Inflammatory macrophage treated with lipopolysaccharide for 1 hour (primary cell): Measurements from ENCODE around the gene TIE1.

Experiments
- DNase-seq, 2 donors: peaks; one replicate each; pipeline ENCODE4 v3.0.0-alpha.2; 2020 to 2022

The TIE1 gene

GRCh38 chr1:43313771-43314170, 13.0 kb downstream of the TIE1 start:
- no peak for DNase-seq

DNA sequence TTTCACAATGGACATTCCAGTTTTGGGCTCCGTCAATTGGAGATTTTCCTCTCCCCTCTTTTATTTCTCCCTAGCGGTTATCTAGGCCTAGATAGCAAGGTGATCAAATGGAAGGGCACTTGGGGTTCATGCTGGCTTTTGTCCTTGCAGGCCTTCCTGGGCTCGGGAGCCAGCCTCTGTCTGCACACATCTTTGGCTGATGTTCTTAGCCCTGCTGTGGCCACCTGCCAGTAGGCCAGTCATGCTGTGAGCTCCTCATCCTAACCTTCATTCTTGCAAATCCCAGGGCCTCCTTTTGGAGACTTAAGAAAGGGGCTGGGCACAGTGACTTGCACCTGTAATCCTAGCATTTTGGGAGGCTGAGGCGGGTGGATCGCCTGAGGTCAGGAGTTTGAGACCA, 13.5 kb downstream of the TIE1 start:
- DNase-seq, result no peak

- DNase-seq, result no peak
Observed at GRCh38 chr1:43315481-43315880, 14.7 kb downstream of the TIE1 start.

GRCh38 chr1:43315963-43316737, 15.4 kb downstream of the TIE1 start:
- peak in 1 of 2 donors; percentile 23 for DNase-seq

- DNase-seq, result no peak
Observed at GRCh38 chr1:43316738-43317520, 16.1 kb downstream of the TIE1 start.

DNA sequence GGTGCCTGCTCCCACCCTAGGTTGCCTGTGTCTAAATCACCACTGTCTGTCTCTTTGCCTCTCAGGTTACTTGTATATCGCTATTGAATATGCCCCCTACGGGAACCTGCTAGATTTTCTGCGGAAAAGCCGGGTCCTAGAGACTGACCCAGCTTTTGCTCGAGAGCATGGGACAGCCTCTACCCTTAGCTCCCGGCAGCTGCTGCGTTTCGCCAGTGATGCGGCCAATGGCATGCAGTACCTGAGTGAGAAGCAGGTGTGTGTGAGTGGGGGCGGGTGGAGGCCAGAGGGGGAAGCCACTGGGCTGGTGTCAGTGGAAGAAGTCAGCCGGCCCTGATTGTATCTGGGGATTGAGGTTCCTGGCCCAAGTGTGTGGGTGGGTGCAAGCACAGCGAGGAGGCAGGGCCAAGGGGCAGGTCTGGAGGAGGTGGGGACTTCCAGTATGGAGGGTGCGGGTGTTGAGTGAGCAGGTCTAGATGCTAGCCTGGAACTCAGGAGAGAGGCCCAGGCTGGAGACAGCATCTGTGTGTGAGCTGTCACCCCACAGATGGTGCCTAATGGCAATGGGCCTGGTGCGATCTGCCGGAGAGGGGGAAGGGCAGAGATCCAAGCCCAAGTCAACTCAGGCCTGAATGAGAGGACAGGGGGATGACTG, 17.2 kb downstream of the TIE1 start:
- DNase-seq, result peak in 1 of 2 donors; percentile 60

- no peak for DNase-seq
Observed at GRCh38 chr1:43318831-43319230, 18.0 kb downstream of the TIE1 start.

DNA sequence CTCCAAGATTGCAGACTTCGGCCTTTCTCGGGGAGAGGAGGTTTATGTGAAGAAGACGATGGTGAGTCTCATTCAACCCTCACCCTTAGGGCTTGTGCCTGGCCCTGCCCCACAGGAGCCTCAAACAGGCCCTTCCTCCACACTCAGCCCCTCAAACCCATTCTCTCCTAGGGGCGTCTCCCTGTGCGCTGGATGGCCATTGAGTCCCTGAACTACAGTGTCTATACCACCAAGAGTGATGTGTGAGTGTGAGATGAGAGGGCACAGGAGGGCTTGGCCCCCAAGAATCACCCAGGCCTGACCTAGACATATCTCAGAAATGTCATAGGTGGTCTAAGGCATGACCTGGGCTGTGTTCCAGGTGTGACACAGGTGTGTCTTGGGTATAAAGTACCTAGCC, 18.5 kb downstream of the TIE1 start:
- DNase-seq, result no peak

DNA sequence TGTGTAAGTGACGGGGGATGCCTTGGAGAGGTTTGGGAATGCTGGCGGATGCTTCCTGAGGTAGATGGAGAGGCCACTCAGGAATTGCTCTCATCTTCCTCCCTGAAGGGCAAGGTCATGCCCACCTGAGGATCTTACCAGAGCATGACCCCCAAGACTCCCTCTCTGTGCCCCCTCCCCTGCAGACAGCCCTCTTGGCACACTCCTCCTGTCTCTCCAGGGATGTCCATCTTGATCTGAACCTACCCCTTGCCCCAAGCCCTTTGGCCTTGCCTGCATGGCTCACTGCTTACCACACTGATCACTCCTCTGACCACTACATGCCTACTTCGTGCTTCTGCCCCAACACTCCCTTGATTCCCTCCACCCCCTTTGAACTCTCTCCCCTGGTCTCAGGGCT, 19.0 kb downstream of the TIE1 start:
- DNase-seq, result no peak

DNA sequence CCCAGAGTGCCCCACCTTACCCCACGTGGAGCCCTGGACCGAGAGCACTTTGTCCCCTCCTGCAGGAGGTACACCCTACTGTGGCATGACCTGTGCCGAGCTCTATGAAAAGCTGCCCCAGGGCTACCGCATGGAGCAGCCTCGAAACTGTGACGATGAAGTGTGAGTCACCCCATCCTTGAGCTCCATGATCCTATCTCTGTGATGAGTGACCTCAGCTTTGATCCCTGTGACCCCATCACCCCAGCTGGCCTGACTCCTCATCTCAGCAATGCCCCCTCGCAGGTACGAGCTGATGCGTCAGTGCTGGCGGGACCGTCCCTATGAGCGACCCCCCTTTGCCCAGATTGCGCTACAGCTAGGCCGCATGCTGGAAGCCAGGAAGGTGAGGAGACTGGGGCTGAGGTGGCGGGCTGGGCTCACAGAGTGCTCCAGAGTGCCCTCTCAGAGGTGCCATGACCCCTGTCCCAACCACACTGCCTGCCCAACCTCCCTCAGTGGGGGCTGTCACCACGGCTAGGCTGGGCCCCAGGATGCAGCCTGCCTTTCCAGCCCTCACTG, 20.6 kb downstream of the TIE1 start:
- DNase-seq, result no peak

DNA sequence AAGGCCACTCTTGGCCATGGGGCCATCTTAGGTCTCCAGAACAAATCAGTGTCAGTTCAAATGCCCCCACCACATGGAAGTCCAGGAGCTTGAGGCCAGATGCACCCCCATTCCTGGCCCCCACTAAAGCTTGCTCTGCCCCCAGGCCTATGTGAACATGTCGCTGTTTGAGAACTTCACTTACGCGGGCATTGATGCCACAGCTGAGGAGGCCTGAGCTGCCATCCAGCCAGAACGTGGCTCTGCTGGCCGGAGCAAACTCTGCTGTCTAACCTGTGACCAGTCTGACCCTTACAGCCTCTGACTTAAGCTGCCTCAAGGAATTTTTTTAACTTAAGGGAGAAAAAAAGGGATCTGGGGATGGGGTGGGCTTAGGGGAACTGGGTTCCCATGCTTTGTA, 21.7 kb downstream of the TIE1 start:
- no peak for DNase-seq

- DNase-seq, result no peak
Observed at GRCh38 chr1:43324810-43325209, 24.0 kb downstream of the TIE1 start.

GRCh38 chr1:43325381-43325780, 24.6 kb downstream of the TIE1 start:
- DNase-seq, result no peak

DNA sequence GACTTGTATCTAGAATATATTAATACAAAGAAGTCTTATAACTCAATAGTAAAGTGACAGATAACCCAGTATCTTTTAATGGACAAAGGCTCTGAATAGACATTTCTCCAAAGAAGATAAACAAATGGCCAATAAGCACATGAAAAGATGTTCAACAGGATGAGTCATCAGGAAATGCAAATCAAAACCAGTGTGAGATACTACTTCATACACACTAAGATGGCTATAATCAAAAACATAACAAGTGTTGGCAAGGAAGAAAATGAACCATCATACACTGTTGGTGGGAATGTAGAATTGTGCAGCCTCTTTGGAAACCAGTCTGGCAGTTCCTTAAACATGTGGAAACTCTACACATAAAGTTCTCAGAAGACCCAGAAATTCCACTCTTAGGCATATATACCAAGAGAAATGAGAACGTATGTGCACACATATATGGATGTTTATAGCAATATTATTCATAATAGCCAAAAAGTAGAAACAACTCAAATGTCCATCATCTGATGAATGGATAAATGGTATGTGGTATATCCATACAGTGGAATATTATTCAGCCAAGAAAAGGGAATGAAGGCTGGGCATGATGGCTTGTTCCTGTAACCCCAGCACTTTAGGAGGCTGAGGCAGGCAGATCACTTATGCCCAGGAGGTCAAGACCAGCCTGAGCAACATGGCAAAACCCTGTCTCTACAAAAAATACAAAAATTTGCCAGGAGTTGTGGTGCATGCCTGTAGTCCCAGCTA, 26.9 kb downstream of the TIE1 start:
- no peak for DNase-seq

DNA sequence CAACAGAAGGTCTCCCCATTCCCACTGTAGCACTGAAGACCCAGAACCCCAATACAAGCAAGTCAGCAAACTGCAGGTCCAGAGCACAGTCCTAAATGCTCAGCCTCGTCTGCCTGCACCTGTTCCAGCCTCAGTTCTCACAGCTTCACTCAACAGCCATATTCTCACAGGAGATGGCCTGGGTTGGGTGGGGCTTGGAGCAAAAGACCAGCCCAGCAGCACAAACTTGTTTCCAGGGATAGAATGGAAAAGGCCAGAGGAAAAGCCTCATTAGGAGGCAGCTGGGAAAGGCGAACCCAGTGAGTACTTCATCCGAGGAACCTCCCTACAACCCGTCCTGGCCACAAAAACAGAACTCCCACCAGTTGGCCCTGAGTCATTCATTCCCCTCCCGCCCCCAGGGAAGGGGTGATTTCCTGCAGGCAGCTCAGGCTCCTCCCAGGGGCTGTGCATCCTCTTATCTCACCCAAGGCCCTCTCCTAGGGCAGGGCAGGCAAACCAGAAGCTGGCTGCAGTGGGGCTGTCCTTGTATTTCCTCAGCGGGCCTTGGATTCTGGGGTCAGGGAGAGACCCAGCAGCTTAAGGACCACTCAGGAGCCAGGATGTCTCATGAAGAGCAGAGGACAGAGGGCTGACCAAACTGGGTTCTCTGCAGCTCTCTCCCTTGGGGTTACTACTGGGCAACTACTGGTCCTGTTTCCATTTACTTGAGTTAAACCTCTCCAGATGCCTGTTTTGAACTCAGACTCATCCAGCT, 29.4 kb downstream of the TIE1 start:
- DNase-seq, result peak; percentile 88 to 94

DNA sequence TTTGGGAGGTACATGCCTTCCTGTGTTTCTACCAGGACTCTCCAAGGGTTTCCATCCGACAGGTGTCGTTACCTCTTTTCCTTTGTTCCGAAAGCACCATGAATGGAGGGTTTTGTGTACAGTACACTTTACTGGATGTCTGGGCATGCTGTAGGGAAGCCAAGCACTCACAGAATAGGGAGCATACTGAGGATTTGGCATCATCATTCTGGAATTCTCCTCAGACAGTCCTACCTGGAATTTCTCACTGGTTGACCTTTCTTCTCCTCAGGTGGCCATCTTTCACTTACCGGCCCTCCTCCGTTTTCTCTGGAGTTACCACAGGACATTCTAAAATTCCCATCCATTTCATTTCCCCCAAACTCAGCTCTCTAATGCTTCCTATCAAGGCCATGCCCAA, 30.9 kb downstream of the TIE1 start:
- no peak for DNase-seq

GRCh38 chr1:43334453-43335205, 33.8 kb downstream of the TIE1 start:
- no peak for DNase-seq

GRCh38 chr1:43337588-43337987, 36.8 kb downstream of the TIE1 start, which contains the start of gene MPL:
TSS of gene MPL (plus strand) at chr1:43337818. CDS start at chr1:43337849, 31 bp downstream.
- no peak for DNase-seq

GRCh38 chr1:43338001-43338400, 37.2 kb downstream of the TIE1 start:
- DNase-seq, result no peak

GRCh38 chr1:43339584-43340232, 38.9 kb downstream of the TIE1 start:
- DNase-seq, result no peak

- no peak for DNase-seq
Observed at GRCh38 chr1:43340559-43340958, 39.8 kb downstream of the TIE1 start.
